ENCODE results near the gene ZNF527.

The ZNF527 gene

GRCh38 chr19:37370880-37371661 is at the start of gene ZNF527:
Gene ZNF527, plus strand, starts transcription at chr19:37371099. Its CDS starts 3,100 bp downstream, at chr19:37374199.
- no peak for TF ChIP-seq CTCF (IDR thresholded peaks at IDR 0.05; ENCODE audit: insufficient read depth, low read length, missing control alignments)
- ChIA-PET POLR2A (interaction anchor here (0.7 to 1.6 kb wide), 11 partner anchors 9 to 1145 kb away, joined by 3 to 11 read pairs (median 3); partner anchors contain the start of genes ZNF569 and ZNF573), CTCF (no interaction called here)
- H3K4me3 ChIP-seq (ENCODE audit: low read depth, low read length), result peak within 1 kb of the TSS; percentile 91
- DNase-seq (ENCODE audit: low read depth, low spot score), result peak; percentile 73

- TF ChIP-seq CTCF (IDR thresholded peaks at IDR 0.05; ENCODE audit: insufficient read depth, low read length, missing control alignments), result no peak
- no peak overlapping the region for H3K4me3 ChIP-seq (ENCODE audit: low read depth, low read length)
- DNase-seq (ENCODE audit: low read depth, low spot score), result no peak
- ChIA-PET CTCF (no interaction called here), POLR2A (no interaction called here)
Observed at GRCh38 chr19:37329686-37330085, 41.2 kb upstream of the ZNF527 start.

- DNase-seq (ENCODE audit: low read depth, low spot score), result no peak
- ChIA-PET CTCF (no interaction called here), POLR2A (no interaction called here)
- H3K4me3 ChIP-seq (ENCODE audit: low read depth, low read length), result no peak overlapping the region
- no peak for TF ChIP-seq CTCF (IDR thresholded peaks at IDR 0.05; ENCODE audit: insufficient read depth, low read length, missing control alignments)
Observed at GRCh38 chr19:37332839-37333238, 38.1 kb upstream of the ZNF527 start.

- TF ChIP-seq CTCF (IDR thresholded peaks at IDR 0.05; ENCODE audit: insufficient read depth, low read length, missing control alignments), result no peak
- ChIA-PET POLR2A (no interaction called here), CTCF (no interaction called here)
- DNase-seq (ENCODE audit: low read depth, low spot score), result no peak
- H3K4me3 ChIP-seq (ENCODE audit: low read depth, low read length), result no peak overlapping the region
Observed at GRCh38 chr19:37333457-37333856, 37.4 kb upstream of the ZNF527 start.

- POLR2A ChIA-PET, result interaction anchor here (0.6 to 1.3 kb wide), 4 partner anchors 15 to 161 kb away, joined by 3 to 11 read pairs (median 6); partner anchors contain the start of gene ZNF527
- peak overlapping the region; percentile 93 for H3K4me3 ChIP-seq (ENCODE audit: low read depth, low read length)
- CTCF ChIA-PET, result interaction anchor here (0.8 kb wide), 1 partner anchor 10 kb away, joined by 3 read pairs; no protein-coding TSS in a partner anchor
- no peak for TF ChIP-seq CTCF (IDR thresholded peaks at IDR 0.05; ENCODE audit: insufficient read depth, low read length, missing control alignments)
- peak; percentile 29 for DNase-seq (ENCODE audit: low read depth, low spot score)
Observed at GRCh38 chr19:37334179-37335071, 36.5 kb upstream of the ZNF527 start.

GRCh38 chr19:37342753-37343152 is 28.1 kb upstream of the ZNF527 start:
- ChIA-PET POLR2A (no interaction called here), CTCF (no interaction called here)
- no peak for TF ChIP-seq CTCF (IDR thresholded peaks at IDR 0.05; ENCODE audit: insufficient read depth, low read length, missing control alignments)
- no peak for DNase-seq (ENCODE audit: low read depth, low spot score)
- H3K4me3 ChIP-seq (ENCODE audit: low read depth, low read length), result no peak overlapping the region

Measured in AG04449 (cell line).